HG03575 (cell line): ENCODE measurements around the gene SMG6.

Experiments used
- ATAC-seq: cut with Tn5 transposase; IDR thresholded peaks from one replicate; pipeline ENCODE4 v1.9.1; 2021; ENCODE audit not compliant: unreplicated experiment, insufficient number of reproducible peaks, low FRiP score; ENCODE audit errors: extremely low read depth

The SMG6 gene

DNA sequence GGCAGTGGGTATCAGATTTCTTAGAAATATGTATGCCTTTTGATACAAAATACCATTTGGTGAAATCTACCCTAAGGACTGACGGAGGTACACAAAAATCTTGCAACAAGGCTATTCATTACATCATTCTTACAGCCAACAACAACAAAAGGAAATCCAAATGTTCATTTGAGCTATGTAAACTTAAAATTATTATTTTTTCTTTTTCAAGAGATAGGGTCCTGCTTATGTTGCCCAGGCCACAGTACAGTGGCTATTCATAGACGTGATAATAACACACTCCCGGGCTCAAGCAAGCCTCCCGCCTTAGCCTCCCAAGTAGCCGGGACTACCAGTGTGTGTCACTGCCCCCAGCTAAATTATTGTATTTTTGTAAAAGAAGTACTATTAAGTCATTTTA is 9.2 kb upstream of the SMG6 start:
- ATAC-seq: no peak

DNA sequence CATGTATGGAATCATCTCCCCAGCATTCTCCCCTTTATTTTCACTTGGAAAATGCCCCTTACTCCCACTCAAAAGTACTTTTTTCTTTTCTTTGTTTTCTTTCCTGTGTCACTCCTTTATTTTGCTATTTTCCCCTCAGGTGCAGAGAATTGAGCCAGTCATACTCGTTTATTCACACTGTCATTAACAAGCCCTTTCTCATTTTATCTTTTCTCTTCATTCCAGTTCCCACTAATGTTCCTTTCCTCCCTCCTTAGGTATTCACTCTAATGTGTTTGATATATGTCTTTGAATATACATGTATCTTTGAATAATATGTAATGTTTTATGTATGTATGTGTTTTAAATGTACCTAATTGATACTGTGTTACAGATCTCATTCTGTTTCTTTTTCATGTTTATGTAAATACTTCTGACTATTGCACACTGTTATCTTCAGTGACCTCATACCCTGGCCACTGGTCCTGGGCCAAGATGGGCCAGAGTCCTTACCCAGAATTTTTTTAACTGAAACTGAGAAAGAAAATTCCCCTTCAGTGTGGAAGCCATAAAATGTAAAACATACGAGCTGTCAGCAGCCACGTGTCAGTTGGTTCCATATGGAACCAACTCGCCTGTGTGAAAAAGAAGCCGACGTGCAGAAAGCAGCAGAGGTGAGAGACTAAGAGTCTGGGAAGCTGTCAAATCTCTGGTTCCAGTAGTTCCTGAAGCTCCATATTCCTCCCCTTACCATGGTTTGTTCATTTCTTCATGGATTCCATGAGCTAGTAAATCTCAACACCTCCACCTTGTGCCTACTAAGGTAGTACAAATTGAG is 6.0 kb upstream of the SMG6 start:
- ATAC-seq: no peak

GRCh38 chr17:2304931-2305330 is 1.3 kb upstream of the SMG6 start:
- ATAC-seq: no peak

DNA sequence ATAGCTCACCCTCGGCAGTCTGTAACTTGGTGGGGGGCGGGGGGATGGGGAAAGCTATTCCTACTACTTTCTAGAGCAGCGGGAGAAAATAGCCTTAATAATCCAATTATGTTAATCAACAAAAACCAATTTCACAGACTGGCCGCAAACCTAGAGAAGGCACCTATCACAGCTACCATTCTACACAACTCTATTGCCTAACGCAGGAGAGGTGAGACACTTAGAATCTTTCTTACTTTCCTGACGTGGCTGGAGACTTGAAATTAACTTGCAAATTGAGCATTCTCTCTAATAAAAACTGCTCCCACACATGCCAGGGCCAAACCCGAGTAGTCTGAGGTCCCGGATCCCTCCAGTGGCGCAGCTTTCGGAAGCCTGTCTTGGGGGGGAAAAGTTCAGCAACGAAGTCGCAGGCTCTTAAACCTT is 794 bp downstream of the SMG6 start:
- ATAC-seq: no peak

DNA sequence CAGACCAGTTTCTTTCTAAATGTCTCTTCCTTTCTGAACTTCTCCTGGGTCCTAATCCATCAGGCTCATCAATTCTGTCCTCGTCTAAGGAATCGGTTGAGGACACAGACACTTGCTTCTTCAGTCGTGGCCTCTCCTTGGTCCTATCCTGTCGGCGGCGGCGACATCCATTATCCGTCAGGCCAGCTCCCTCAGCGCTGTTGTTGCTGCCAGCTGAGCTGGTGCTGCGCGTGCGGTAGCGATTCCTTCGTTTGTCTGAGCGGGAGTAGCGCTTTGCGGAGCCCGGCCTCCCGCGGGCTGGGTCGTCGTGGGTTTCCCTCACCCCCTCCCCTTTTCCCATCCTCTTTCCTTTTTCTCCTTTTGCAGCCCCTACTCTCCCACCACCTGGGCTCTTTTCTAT is 3.8 kb downstream of the SMG6 start:
- ATAC-seq: no peak

DNA sequence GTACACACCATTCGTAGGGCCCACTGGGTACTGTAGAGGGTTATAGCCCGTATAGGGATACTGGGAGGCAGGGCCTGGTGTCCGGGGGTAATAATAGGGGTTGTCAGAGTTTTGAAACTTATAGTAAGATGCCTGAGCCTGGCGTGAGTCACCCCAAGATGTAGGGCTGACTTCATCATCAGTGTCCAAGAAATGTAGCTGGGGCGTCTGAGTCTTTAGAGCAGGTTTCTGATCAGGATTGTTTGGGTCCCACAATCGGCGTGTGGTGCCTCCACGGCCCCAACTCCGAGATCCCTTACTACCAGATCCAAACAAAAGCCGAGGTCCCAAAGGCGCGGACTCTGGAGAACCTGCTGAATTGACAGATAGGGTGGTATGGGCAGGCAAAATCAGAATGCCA is 4.4 kb downstream of the SMG6 start:
- ATAC-seq: no peak

GRCh38 chr17:2297023-2297422 is 6.6 kb downstream of the SMG6 start:
- no peak for ATAC-seq

- no peak for ATAC-seq
Observed at GRCh38 chr17:2295575-2295974, 8.0 kb downstream of the SMG6 start.

DNA sequence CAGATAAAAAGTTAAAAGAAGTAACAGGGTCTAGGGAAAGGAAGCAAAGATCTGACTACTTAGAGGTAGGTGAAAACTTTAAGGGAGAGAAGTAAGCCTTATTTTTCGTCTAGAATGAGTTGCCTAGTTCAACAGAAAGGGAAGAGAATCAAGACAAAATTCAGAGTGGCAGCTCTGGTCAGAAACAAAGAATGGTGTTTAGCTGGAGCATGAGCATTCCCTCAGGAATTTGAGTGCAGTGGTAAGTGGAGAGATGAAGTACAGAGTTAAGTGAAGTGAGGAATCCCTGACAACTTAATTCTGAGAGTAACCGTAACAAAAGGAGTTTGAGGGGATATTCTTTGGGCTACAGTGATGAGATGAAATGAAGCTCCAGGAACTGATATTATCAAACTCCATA is 11.5 kb downstream of the SMG6 start:
- ATAC-seq: no peak

GRCh38 chr17:2289878-2290478 is 13.6 kb downstream of the SMG6 start:
- ATAC-seq: no peak

DNA sequence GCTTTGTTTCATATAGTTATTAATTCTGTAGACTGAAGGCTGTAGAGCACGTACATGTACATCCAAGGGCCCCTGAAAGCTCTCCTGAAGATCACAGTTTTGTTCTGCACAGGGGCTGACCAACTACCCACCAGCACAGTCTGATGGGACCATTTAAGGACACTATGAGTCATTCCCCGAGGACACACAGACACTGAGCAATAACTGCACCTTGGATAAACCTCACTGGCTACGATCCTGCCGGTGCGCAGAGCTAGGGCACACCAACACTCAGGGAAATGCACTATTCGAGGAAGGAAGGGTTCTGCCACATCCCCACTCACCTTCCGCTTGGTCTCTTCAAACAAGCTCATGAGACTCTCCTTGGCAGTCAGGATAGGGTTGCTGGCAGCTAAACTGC is 20.3 kb downstream of the SMG6 start:
- ATAC-seq: no peak

- no peak for ATAC-seq
Observed at GRCh38 chr17:2282297-2282873, 21.2 kb downstream of the SMG6 start.

GRCh38 chr17:2279707-2280106 is 23.9 kb downstream of the SMG6 start:
- no peak for ATAC-seq

GRCh38 chr17:2277429-2278170 is 26.0 kb downstream of the SMG6 start:
- no peak for ATAC-seq

- ATAC-seq: no peak
Observed at GRCh38 chr17:2275722-2276121, 27.9 kb downstream of the SMG6 start.

DNA sequence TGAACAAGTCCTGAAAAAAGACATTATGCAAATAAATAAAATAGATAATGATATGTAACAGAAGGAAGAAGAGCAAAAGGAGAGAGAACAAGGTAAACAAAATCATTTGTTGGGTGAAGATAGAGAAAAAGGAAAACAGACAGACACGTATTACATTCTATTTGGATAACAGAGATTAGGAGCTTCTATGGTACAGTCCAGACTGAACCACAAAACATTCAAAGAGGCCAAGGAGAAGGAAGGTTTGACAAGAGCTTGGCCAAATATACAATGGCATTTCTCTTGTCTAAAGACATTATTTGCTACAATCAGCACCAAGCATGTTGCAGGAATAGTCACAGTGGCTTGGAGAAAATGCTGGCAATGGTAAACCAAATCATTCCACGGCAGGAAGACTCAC is 29.2 kb downstream of the SMG6 start:
- no peak for ATAC-seq

- no peak for ATAC-seq
Observed at GRCh38 chr17:2271985-2272702, 31.4 kb downstream of the SMG6 start.

GRCh38 chr17:2267354-2267753 is 36.2 kb downstream of the SMG6 start:
- ATAC-seq: no peak

- no peak for ATAC-seq
Observed at GRCh38 chr17:2266865-2267228, 36.7 kb downstream of the SMG6 start.
